HepG2 (cell line): ENCODE data around the gene MCMBP. TPM values are rescaled to one million over a fixed set of nuclear protein-coding genes. Genes with fewer than 3 reads are reported as not detected.

ENCODE experiments used
- ATAC-seq: fragments of 200-7000 bp; cut with Tn5 transposase; 3 replicates; pipeline ENCODE4 v1.9.1; 2020; ENCODE audit warnings: mild to moderate bottlenecking, moderate library complexity
- Bru-seq: library from RNA; stranded (reverse); fragments of 400-500 nt; gene quantifications from one replicate; lab custom pipeline; 2021; lab: Mats Ljungman, UMichigan
- BruChase-seq, 2 experiments: library from RNA; stranded (reverse); fragments of 400-500 nt; gene quantifications; one replicate each; lab custom pipeline; 2021; lab: Mats Ljungman, UMichigan
- BruUV-seq: library from RNA; stranded (reverse); fragments of 400-500 nt; replicated peaks from 2 replicates; lab custom pipeline; 2021; lab: Mats Ljungman, UMichigan
- CTCF ChIA-PET: fragments of 300-600 bp; formaldehyde crosslinking; extraction: SDS; loops from one replicate; lab custom pipeline; 2021; ENCODE audit warnings: low total read pairs, inconsistent platforms, low intra/inter-chr PET ratio; lab: Yijun Ruan, JAX
- POLR2A ChIA-PET: fragments of 350-600 bp; sonication (Branson Sonifier 250); formaldehyde crosslinking; loops from one replicate; lab custom pipeline; 2020; ENCODE audit warnings: antibody characterized with exemption, inconsistent platforms; lab: Yijun Ruan, JAX
- DNase-seq: peaks from one replicate; pipeline ENCODE4 v3.0.0-alpha.2; 2015; ENCODE audit warnings: low spot score
- FAIRE-seq: peaks from 3 replicates; lab custom pipeline; 2011; peaks lifted over from hg19 to GRCh38; lab: Jason Lieb, UNC
- H2AFZ ChIP-seq: one replicate; pipeline ENCODE4 v1.6.1; 2011; ENCODE audit warnings: low read length, inconsistent platforms
- H3K27ac ChIP-seq: fragments of 300-600 bp; 3 replicates; pipeline ENCODE4 v1.8.0; 2011; ENCODE audit warnings: mixed run types, mild to moderate bottlenecking, mixed read lengths, low read length, inconsistent platforms; ENCODE audit not compliant: insufficient read depth; ENCODE audit errors: extremely low read length
- H3K27me3 ChIP-seq, 2 experiments: fragments of 200-600 bp in 1 of 2; 2 replicates in 1 of 2; 3 replicates in 1 of 2; pipeline versions ENCODE4 v1.6.0 to v1.8.0; 2011; ENCODE audit warnings: low read length in 2 of 2, mild to moderate bottlenecking in 2 of 2, moderate library complexity in 2 of 2, inconsistent platforms in 1 of 2; ENCODE audit not compliant: insufficient read depth in 2 of 2, control insufficient read depth in 1 of 2
- H3K36me3 ChIP-seq, 2 experiments: fragments of 200-600 bp in 1 of 2; replicated peaks in 1 of 2; 2 replicates in 1 of 2; 3 replicates in 1 of 2; pipeline versions ENCODE4 v1.5.1 to v1.8.0; 2011; ENCODE audit warnings: low read length in 2 of 2, inconsistent platforms in 1 of 2; ENCODE audit not compliant: insufficient read depth in 2 of 2, control insufficient read depth in 1 of 2
- H3K4me1 ChIP-seq: 2 replicates; pipeline ENCODE4 v1.5.1; 2012; ENCODE audit warnings: low read length, inconsistent platforms; ENCODE audit not compliant: insufficient read depth
- H3K4me2 ChIP-seq: 2 replicates; pipeline ENCODE4 v1.6.0; 2011; ENCODE audit warnings: low read depth, low read length, inconsistent platforms
- H3K4me3 ChIP-seq, 3 experiments: fragments of 200-600 bp in 1 of 3; sonication (generic), shearing (Covaris generic) in 1 of 3; replicated peaks in 1 of 3; 2 replicates each; pipeline ENCODE4 v1.5.1; 2011 to 2016; ENCODE audit warnings: low read length in 3 of 3, inconsistent platforms in 2 of 3, low read depth in 2 of 3, mild to moderate bottlenecking in 2 of 3, control low read depth in 1 of 3, mixed read lengths in 1 of 3; ENCODE audit not compliant: insufficient read depth in 1 of 3
- H3K79me2 ChIP-seq: one replicate; pipeline ENCODE4 v1.6.1; 2011; ENCODE audit warnings: low read length, inconsistent platforms; ENCODE audit not compliant: insufficient read depth
- H3K9ac ChIP-seq: 2 replicates; pipeline ENCODE4 v1.6.0; 2011; ENCODE audit warnings: mild to moderate bottlenecking, low read depth, low read length, inconsistent platforms; ENCODE audit not compliant: insufficient read depth
- H3K9me3 ChIP-seq: 2 replicates; pipeline ENCODE4 v1.5.1; 2012; ENCODE audit warnings: mild to moderate bottlenecking, low read length
- H4K20me1 ChIP-seq: 2 replicates; pipeline ENCODE4 v1.6.0; 2011; ENCODE audit warnings: inconsistent platforms, mild to moderate bottlenecking, low read length, moderate library complexity; ENCODE audit not compliant: insufficient read depth
- BORCS8-MEF2B ChIP-seq: sonication (generic); formaldehyde crosslinking; IDR thresholded peaks from 2 replicates; pipeline ENCODE4 v1.8.0; 2022; ENCODE audit warnings: mild to moderate bottlenecking, missing genetic modification reagents
- CCDC6 ChIP-seq: sonication (generic); formaldehyde crosslinking; IDR thresholded peaks from 2 replicates; pipeline ENCODE4 v1.8.1; 2022; ENCODE audit warnings: mild to moderate bottlenecking, missing genetic modification reagents, moderate library complexity
- FOXM1 ChIP-seq: sonication (generic); formaldehyde crosslinking; IDR thresholded peaks from 2 replicates; pipeline ENCODE4 v1.5.0; 2020; ENCODE audit warnings: missing genetic modification reagents
- RBFOX2 ChIP-seq: fragments of 200-400 bp; formaldehyde crosslinking; IDR thresholded peaks from 2 replicates; pipeline ENCODE4 v1.6.1; 2017; ENCODE audit warnings: low read depth, mild to moderate bottlenecking, low read length
- SP140L ChIP-seq: sonication (generic); formaldehyde crosslinking; IDR thresholded peaks from 2 replicates; pipeline ENCODE4 v1.4.0; 2020; ENCODE audit warnings: missing genetic modification reagents, borderline replicate concordance
- ZNF263 ChIP-seq: sonication (generic); formaldehyde crosslinking; IDR thresholded peaks from 2 replicates; pipeline ENCODE4 v1.4.0; 2020; ENCODE audit warnings: missing genetic modification reagents
- ZNF446 ChIP-seq: sonication (generic); formaldehyde crosslinking; IDR thresholded peaks from 2 replicates; pipeline ENCODE4 v1.5.0; 2020; ENCODE audit warnings: mild to moderate bottlenecking, missing genetic modification reagents
- ZNF776 ChIP-seq: sonication (generic); formaldehyde crosslinking; IDR thresholded peaks from 2 replicates; pipeline ENCODE4 v1.4.0; 2020; ENCODE audit warnings: mild to moderate bottlenecking, missing genetic modification reagents
- WGBS: methylation state at CpG from one replicate; pipeline ENCODE4 v1.1.6; 2017; ENCODE audit warnings: low lambda C conversion rate; 5-methylcytosine and 5-hydroxymethylcytosine counted together
- in situ Hi-C: cut with HindIII; loops from 2 replicates; pipeline ENCODE4 v1.10.0; 2017; ENCODE audit warnings: low pct_unique_long_range_greater_than_20kb; ENCODE audit not compliant: extremely low pct_ligation_motif_present
- intact Hi-C: fragments of 100-400 bp; cut with micrococcal nuclease; formaldehyde crosslinking; loops from one replicate; pipeline ENCODE4 v1.10.0; 2022; ENCODE audit not compliant: unreplicated experiment
- long read RNA-seq, 2 experiments: library from RNA in 1 of 2; library from polyadenylated mRNA in 1 of 2; stranded (forward) in 1 of 2; unstranded in 1 of 2; transcript quantifications; one replicate each; pipeline ENCODE4 v2.0.0, GENCODE V29; 2019 to 2022
- polyA minus RNA-seq, 3 experiments: library from RNA; depleted of rRNA, polyadenylated mRNA; stranded (reverse); fragments of >200 nt; gene quantifications; 2 replicates each; pipeline ENCODE4 v1.2.3, GENCODE V29; 2011; ENCODE audit warnings: low replicate concordance in 1 of 3
- polyA plus RNA-seq, 8 experiments: library from polyadenylated mRNA; depleted of rRNA in 3 of 8; stranded (reverse) in 7 of 8; unstranded in 1 of 8; fragments of >200 nt; fragmentation: Illumina TruSeq in 4 of 8; extraction: Trizol in 4 of 8; gene quantifications; 2 replicates each; pipeline versions ENCODE4 v1.2.1 to v1.2.3, GENCODE V29; 2011 to 2016; ENCODE audit warnings: low read depth in 4 of 8, missing spikeins in 1 of 8, mixed read lengths in 1 of 8; ENCODE audit not compliant: insufficient read depth in 1 of 8
- total RNA-seq, 5 experiments: library from RNA; depleted of rRNA; stranded (reverse); fragments of >200 nt; fragmentation: Illumina TruSeq; extraction: Trizol; gene quantifications; 2 replicates each; pipeline ENCODE4 v1.2.3, GENCODE V29; 2016; ENCODE audit warnings: low read depth in 1 of 5
- TF ChIP-seq, protein P1 (sequence below): sonication (generic); formaldehyde crosslinking; IDR thresholded peaks from 2 replicates; pipeline ENCODE4 v1.8.0; 2022; ENCODE audit warnings: low read depth, missing genetic modification reagents
- TF ChIP-seq, protein P2 (sequence below): sonication (generic); formaldehyde crosslinking; IDR thresholded peaks from 2 replicates; pipeline ENCODE4 v1.4.0; 2020; ENCODE audit warnings: missing genetic modification reagents
- TF ChIP-seq, protein P3 (sequence below): sonication (generic); formaldehyde crosslinking; conservative IDR thresholded peaks from 2 replicates; pipeline ENCODE4 v1.8.0; 2022; ENCODE audit warnings: low read depth, missing genetic modification reagents

MCMBP gene, protein sequence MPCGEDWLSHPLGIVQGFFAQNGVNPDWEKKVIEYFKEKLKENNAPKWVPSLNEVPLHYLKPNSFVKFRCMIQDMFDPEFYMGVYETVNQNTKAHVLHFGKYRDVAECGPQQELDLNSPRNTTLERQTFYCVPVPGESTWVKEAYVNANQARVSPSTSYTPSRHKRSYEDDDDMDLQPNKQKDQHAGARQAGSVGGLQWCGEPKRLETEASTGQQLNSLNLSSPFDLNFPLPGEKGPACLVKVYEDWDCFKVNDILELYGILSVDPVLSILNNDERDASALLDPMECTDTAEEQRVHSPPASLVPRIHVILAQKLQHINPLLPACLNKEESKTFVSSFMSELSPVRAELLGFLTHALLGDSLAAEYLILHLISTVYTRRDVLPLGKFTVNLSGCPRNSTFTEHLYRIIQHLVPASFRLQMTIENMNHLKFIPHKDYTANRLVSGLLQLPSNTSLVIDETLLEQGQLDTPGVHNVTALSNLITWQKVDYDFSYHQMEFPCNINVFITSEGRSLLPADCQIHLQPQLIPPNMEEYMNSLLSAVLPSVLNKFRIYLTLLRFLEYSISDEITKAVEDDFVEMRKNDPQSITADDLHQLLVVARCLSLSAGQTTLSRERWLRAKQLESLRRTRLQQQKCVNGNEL
- total RNA-seq (2016; rRNA removed; fragmentation: Illumina TruSeq; extraction: Trizol) = 62.4 and 71.8 TPM in 2 replicates
- 8.5 and 9.5 TPM in 2 replicates for total RNA-seq (2016; cell fraction: cytosol; rRNA removed; fragmentation: Illumina TruSeq; extraction: Trizol; ENCODE audit: low read depth)
- total RNA-seq (2016; cell fraction: insoluble cytoplasmic fraction; rRNA removed; fragmentation: Illumina TruSeq; extraction: Trizol) = 61.6 and 74.1 TPM in 2 replicates
- total RNA-seq (2016; cell fraction: membrane; rRNA removed; fragmentation: Illumina TruSeq; extraction: Trizol) = 20.8 and 21.4 TPM in 2 replicates
- 36.7 and 40.4 TPM in 2 replicates for total RNA-seq (2016; cell fraction: nucleus; rRNA removed; fragmentation: Illumina TruSeq; extraction: Trizol)
- 30.2 and 35.7 TPM in 2 replicates for polyA plus RNA-seq (2011; rRNA removed)
- 25.1 and 34.5 TPM in 2 replicates for polyA plus RNA-seq (2011; cell fraction: cytosol; rRNA removed)
- 15.4 and 17.1 TPM in 2 replicates for polyA plus RNA-seq (2011; cell fraction: nucleus; rRNA removed)
- polyA plus RNA-seq (2012) = 32.4 and 37.2 TPM in 2 replicates
- 3.7 and 3.9 TPM in 2 replicates for polyA plus RNA-seq (2016; cell fraction: cytosol; fragmentation: Illumina TruSeq; extraction: Trizol; ENCODE audit: low read depth)
- polyA plus RNA-seq (2016; cell fraction: insoluble cytoplasmic fraction; fragmentation: Illumina TruSeq; extraction: Trizol; ENCODE audit: low read depth) = 61.3 and 62.2 TPM in 2 replicates
- 10.4 and 11.4 TPM in 2 replicates for polyA plus RNA-seq (2016; cell fraction: membrane; fragmentation: Illumina TruSeq; extraction: Trizol; ENCODE audit: low read depth)
- 40.7 and 46.5 TPM in 2 replicates for polyA plus RNA-seq (2016; cell fraction: nucleus; fragmentation: Illumina TruSeq; extraction: Trizol; ENCODE audit: insufficient read depth, low read depth)
- 35.0 and 101 TPM in 2 replicates for polyA minus RNA-seq (2011; rRNA and poly(A)+ RNA removed; ENCODE audit: low replicate concordance)
- polyA minus RNA-seq (2011; cell fraction: cytosol; rRNA and poly(A)+ RNA removed) = 29.6 and 29.9 TPM in 2 replicates
- 36.1 and 39.2 TPM in 2 replicates for polyA minus RNA-seq (2011; cell fraction: nucleus; rRNA and poly(A)+ RNA removed)
- percentile 84 among the genes with signal in this experiment for Bru-seq, nascent RNA
- BruChase-seq, experiment 1, labeled RNA remaining after a 6-hour chase = percentile 84 among the genes with signal in this experiment
- BruChase-seq, experiment 2, labeled RNA remaining after a 2-hour chase = percentile 79 among the genes with signal in this experiment
- long read RNA-seq, experiment 1, full-length matches to known transcripts = 5 of 11 reads
- long read RNA-seq, experiment 1, partial matches to known transcripts = 3 of 11 reads
- long read RNA-seq, experiment 1, other reads (novel, unspliced or antisense) = 3 of 11 reads
- long read RNA-seq, experiment 2, full-length matches to known transcripts = 17 of 69 reads
- long read RNA-seq, experiment 2, partial matches to known transcripts = 17 of 69 reads
- long read RNA-seq, experiment 2, other reads (novel, unspliced or antisense) = 35 of 69 reads

DNA sequence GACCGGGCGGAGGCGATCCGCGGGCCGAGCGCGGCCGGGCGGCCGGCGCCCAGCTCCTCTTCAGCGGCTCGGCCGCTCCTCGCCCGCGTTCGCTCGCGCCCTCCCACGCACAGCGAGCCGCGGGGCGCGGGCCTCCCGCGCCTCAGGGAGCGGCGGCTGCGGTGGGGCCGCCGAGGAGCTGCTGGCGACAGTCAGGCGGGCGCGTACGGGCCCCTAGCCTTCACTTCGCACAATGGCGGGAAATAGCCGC is at the start of gene MCMBP:
MCMBP (minus strand) TSS at position 234 of the 250 bp plus-strand sequence. CDS start 259 bp downstream, outside the sequence.
- ChIA-PET POLR2A (interaction anchor here (1.3 to 4.0 kb wide), 8 partner anchors 10 to 229 kb away, joined by 4 to 79 read pairs (median 15); partner anchors contain the start of genes BAG3, INPP5F and SEC23IP), CTCF (no interaction called here)
- Histone ChIP-seq H3K9ac (peak within 1 kb of the TSS; percentile 92), H2AFZ (peak within 1 kb of the TSS; percentile 81), H3K27me3 (no peaks in the 10 kb centered on the region; a peak in 1 of 5 replicates), H3K79me2 (peaks cover 49% of the 10 kb centered on the region), H3K4me1 (peaks cover 41% of the 10 kb centered on the region), H3K9me3 (no peaks in the 10 kb centered on the region), H3K4me2 (peak within 1 kb of the TSS; percentile 89), H3K4me3 (peak within 1 kb of the TSS; percentile 79 to 98 (median 85)), H3K36me3 (no peaks in the 10 kb centered on the region), H4K20me1 (peaks cover 9% of the 10 kb centered on the region; the same call in 1 of the 2 replicates), H3K27ac (peak within 1 kb of the TSS; percentile 88)
- FAIRE-seq (no peak), ATAC-seq (no peak; the same call in 2 of the 3 replicates), DNase-seq (no peak)
- WGBS = no CpG with 5 or more reads among the region's 42 CpGs
- in situ Hi-C loops (no loop called here), intact Hi-C loops (loop anchor here (2.0 to 5.0 kb wide), 2 partner anchors 20 to 555 kb away; partner anchors contain the start of gene SEC23IP)
- BruUV-seq = no TSS peak
- TF ChIP-seq, protein P1, sequence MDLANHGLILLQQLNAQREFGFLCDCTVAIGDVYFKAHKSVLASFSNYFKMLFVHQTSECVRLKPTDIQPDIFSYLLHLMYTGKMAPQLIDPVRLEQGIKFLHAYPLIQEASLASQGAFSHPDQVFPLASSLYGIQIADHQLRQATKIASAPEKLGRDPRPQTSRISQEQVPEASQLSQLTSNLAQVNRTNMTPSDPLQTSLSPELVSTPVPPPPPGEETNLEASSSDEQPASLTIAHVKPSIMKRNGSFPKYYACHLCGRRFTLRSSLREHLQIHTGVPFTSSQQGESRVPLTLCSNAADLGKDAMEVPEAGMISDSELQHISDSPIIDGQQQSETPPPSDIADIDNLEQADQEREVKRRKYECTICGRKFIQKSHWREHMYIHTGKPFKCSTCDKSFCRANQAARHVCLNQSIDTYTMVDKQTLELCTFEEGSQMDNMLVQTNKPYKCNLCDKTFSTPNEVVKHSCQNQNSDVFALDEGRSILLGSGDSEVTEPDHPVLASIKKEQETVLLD (CRISPR knock-in tag) = peak; percentile 31; the same call in 1 of the 2 replicates
- TF ChIP-seq ZNF446 (CRISPR knock-in tag) = 0 out of 2 replicates have a peak, but pooled peaks have one; percentile 15
- TF ChIP-seq, protein P2, sequence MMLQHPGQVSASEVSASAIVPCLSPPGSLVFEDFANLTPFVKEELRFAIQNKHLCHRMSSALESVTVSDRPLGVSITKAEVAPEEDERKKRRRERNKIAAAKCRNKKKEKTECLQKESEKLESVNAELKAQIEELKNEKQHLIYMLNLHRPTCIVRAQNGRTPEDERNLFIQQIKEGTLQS (CRISPR knock-in tag) = 0 out of 2 replicates have a peak, but pooled peaks have one; percentile 20
- TF ChIP-seq FOXM1 (CRISPR knock-in tag) = no peak
- 0 out of 2 replicates have a peak, but pooled peaks have one; percentile 62 for TF ChIP-seq CCDC6 (CRISPR knock-in tag)
- TF ChIP-seq ZNF263 (CRISPR knock-in tag) = no peak
- no peak for TF ChIP-seq BORCS8-MEF2B (CRISPR knock-in tag)
- no peak for TF ChIP-seq SP140L
- peak; percentile 83 for TF ChIP-seq RBFOX2
- TF ChIP-seq, protein P3, sequence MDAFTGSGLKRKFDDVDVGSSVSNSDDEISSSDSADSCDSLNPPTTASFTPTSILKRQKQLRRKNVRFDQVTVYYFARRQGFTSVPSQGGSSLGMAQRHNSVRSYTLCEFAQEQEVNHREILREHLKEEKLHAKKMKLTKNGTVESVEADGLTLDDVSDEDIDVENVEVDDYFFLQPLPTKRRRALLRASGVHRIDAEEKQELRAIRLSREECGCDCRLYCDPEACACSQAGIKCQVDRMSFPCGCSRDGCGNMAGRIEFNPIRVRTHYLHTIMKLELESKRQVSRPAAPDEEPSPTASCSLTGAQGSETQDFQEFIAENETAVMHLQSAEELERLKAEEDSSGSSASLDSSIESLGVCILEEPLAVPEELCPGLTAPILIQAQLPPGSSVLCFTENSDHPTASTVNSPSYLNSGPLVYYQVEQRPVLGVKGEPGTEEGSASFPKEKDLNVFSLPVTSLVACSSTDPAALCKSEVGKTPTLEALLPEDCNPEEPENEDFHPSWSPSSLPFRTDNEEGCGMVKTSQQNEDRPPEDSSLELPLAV = no peak; the same call in 1 of the 2 replicates
- peak; percentile 81; the same call in 1 of the 2 replicates for TF ChIP-seq ZNF776
